K562 (cell line): Measurements from ENCODE around the gene BTAF1. TPM values are rescaled to one million over a fixed set of nuclear protein-coding genes. Genes with fewer than 3 reads are reported as not detected.
"Not testable (repeated sequence)": the region's sequence is repeated elsewhere in the genome, so short reads cannot be mapped to it uniquely, and the experiment has no call there.

Source experiments
- ATAC-seq: fragments of 200-7000 bp; cut with Tn5 transposase; 3 replicates; pipeline ENCODE4 v1.9.1; 2020; ENCODE audit warnings: moderate library complexity
- BruUV-seq: library from RNA; stranded (reverse); fragments of 400-500 nt; replicated peaks from 2 replicates; lab custom pipeline; 2021; lab: Mats Ljungman, UMichigan
- CTCF ChIA-PET: fragments of 300-600 bp; formaldehyde crosslinking; extraction: SDS; loops from one replicate; lab custom pipeline; 2021; ENCODE audit warnings: low intra/inter-chr PET ratio; lab: Yijun Ruan, JAX
- POLR2A ChIA-PET: fragments of 300-600, 350-650 bp; sonication (Branson Sonifier 250); formaldehyde crosslinking; extraction: SDS; loops from one replicate; lab custom pipeline; 2021; ENCODE audit warnings: antibody characterized with exemption, inconsistent platforms; lab: Yijun Ruan, JAX
- DNase-seq, 4 experiments: peaks; one replicate each; pipeline versions ENCODE4 v3.0.0 to v3.0.0-alpha.2; 2011 to 2018; ENCODE audit warnings: low spot score in 3 of 4, mixed read lengths in 3 of 4; ENCODE audit errors: extremely low read depth in 1 of 4
- FAIRE-seq: peaks from 2 replicates; lab custom pipeline; 2011; peaks lifted over from hg19 to GRCh38; lab: Jason Lieb, UNC
- H2AFZ ChIP-seq: 2 replicates; pipeline ENCODE4 v1.6.0; 2011; ENCODE audit warnings: low read depth, low read length, control low read depth, inconsistent platforms
- H3K27ac ChIP-seq: fragments of 200-600 bp; 3 replicates; pipeline ENCODE4 v1.8.0; 2011; ENCODE audit warnings: low read depth, mild to moderate bottlenecking, control low read depth, inconsistent platforms, low read length, moderate library complexity, mixed read lengths; ENCODE audit errors: extremely low read depth
- H3K27me3 ChIP-seq, 2 experiments: fragments of 300-600 bp in 1 of 2; 2 replicates in 1 of 2; 3 replicates in 1 of 2; pipeline versions ENCODE4 v1.6.0 to v1.8.0; 2011; ENCODE audit warnings: inconsistent platforms in 2 of 2, low read length in 2 of 2, mild to moderate bottlenecking in 1 of 2, mixed read lengths in 1 of 2, moderate library complexity in 1 of 2; ENCODE audit not compliant: control insufficient read depth in 2 of 2, insufficient read depth in 2 of 2
- H3K36me3 ChIP-seq: fragments of 300-600 bp; 3 replicates; pipeline ENCODE4 v1.8.0; 2011; ENCODE audit warnings: mild to moderate bottlenecking, low read length, inconsistent platforms; ENCODE audit not compliant: control insufficient read depth, insufficient read depth
- H3K4me1 ChIP-seq, 2 experiments: fragments of 200-600 bp in 1 of 2; replicated peaks in 1 of 2; 2 replicates in 1 of 2; 3 replicates in 1 of 2; pipeline versions ENCODE4 v1.5.1 to v1.8.0; 2011; ENCODE audit warnings: inconsistent platforms in 2 of 2, low read length in 2 of 2, mild to moderate bottlenecking in 1 of 2, mixed read lengths in 1 of 2, moderate library complexity in 1 of 2; ENCODE audit not compliant: control insufficient read depth in 2 of 2, insufficient read depth in 2 of 2
- H3K4me2 ChIP-seq: 2 replicates; pipeline ENCODE4 v1.6.1; 2011; ENCODE audit warnings: low read length, control low read depth, inconsistent platforms, mixed read lengths; ENCODE audit not compliant: insufficient read depth
- H3K4me3 ChIP-seq: fragments of 200-600 bp; sonication (generic), shearing (Covaris generic); 2 replicates; pipeline ENCODE4 v1.5.1; 2016; ENCODE audit warnings: control low read depth, inconsistent platforms
- H3K79me2 ChIP-seq: fragments of 200-600 bp; 3 replicates; pipeline ENCODE4 v1.8.0; 2011; ENCODE audit warnings: low read length, inconsistent platforms; ENCODE audit not compliant: control insufficient read depth, insufficient read depth
- H3K9ac ChIP-seq, 2 experiments: 2 replicates each; pipeline versions ENCODE4 v1.6.0 to v1.6.1; 2011; ENCODE audit warnings: low read depth in 2 of 2, low read length in 2 of 2, control low read depth in 1 of 2, inconsistent platforms in 1 of 2, mild to moderate bottlenecking in 1 of 2, mixed read lengths in 1 of 2; ENCODE audit not compliant: insufficient read depth in 1 of 2
- H3K9me1 ChIP-seq: one replicate; pipeline ENCODE4 v1.6.0; 2011; ENCODE audit warnings: inconsistent platforms, mild to moderate bottlenecking, low read length, moderate library complexity; ENCODE audit not compliant: control insufficient read depth, insufficient read depth
- H3K9me3 ChIP-seq: replicated peaks from 2 replicates; pipeline ENCODE4 v1.5.1; 2011; ENCODE audit warnings: low read depth, low read length, inconsistent platforms; ENCODE audit not compliant: control insufficient read depth, insufficient read depth
- H4K20me1 ChIP-seq: replicated peaks from 2 replicates; pipeline ENCODE4 v1.6.1; 2011; ENCODE audit warnings: low read length, inconsistent platforms, mixed read lengths; ENCODE audit not compliant: control insufficient read depth, insufficient read depth
- ARID1B ChIP-seq: fragments of 450-650 bp; IDR thresholded peaks from 2 replicates; pipeline ENCODE4 v1.6.1; 2016; ENCODE audit warnings: antibody characterized with exemption, mild to moderate bottlenecking, inconsistent platforms
- CBFA2T2 ChIP-seq: fragments of 450-650 bp; conservative IDR thresholded peaks from 2 replicates; pipeline ENCODE4 v1.6.1; 2017; ENCODE audit warnings: mild to moderate bottlenecking
- CBFA2T3 ChIP-seq: fragments of 450-650 bp; IDR thresholded peaks from 2 replicates; pipeline ENCODE4 v1.6.1; 2017
- CEBPB ChIP-seq: fragments of 450-650 bp; IDR thresholded peaks from 2 replicates; pipeline ENCODE4 v1.6.1; 2016; ENCODE audit warnings: missing genetic modification characterization, missing compliant biosample characterization
- LEF1 ChIP-seq: fragments of 450-650 bp; IDR thresholded peaks from 2 replicates; pipeline ENCODE4 v1.6.1; 2016; ENCODE audit warnings: mild to moderate bottlenecking
- NCOR1 ChIP-seq: fragments of 450-650 bp; IDR thresholded peaks from 2 replicates; pipeline ENCODE4 v1.6.1; 2016; ENCODE audit warnings: mild to moderate bottlenecking, moderate library complexity
- TAL1 ChIP-seq: fragments of 450-650 bp; IDR thresholded peaks from 2 replicates; pipeline ENCODE4 v1.6.1; 2016; ENCODE audit warnings: mild to moderate bottlenecking
- TCF3 ChIP-seq: sonication (generic); formaldehyde crosslinking; IDR thresholded peaks from 2 replicates; pipeline ENCODE4 v1.4.0; 2020; ENCODE audit warnings: mild to moderate bottlenecking, missing genetic modification reagents
- TCF7 ChIP-seq: sonication (generic); IDR thresholded peaks from 2 replicates; pipeline ENCODE4 v1.6.1; 2016; ENCODE audit warnings: antibody characterized with exemption, borderline replicate concordance
- TEAD4 ChIP-seq, 2 experiments: sonication (generic) in 1 of 2; formaldehyde crosslinking in 1 of 2; IDR thresholded peaks; 2 replicates each; pipeline versions ENCODE4 v1.6.1 to v1.8.0; 2012 to 2022; ENCODE audit warnings: borderline replicate concordance in 1 of 2, inconsistent platforms in 1 of 2, low read length in 1 of 2, mild to moderate bottlenecking in 1 of 2, missing genetic modification reagents in 1 of 2
- WGBS: fragments of 100-300 bp; shearing (Covaris generic); methylation state at CpG from one replicate; pipeline ENCODE4 v1.1.6; 2016; ENCODE audit warnings: low coverage, mixed read lengths; ENCODE audit not compliant: insufficient coverage; ENCODE audit errors: missing lambda C conversion rate; 5-methylcytosine and 5-hydroxymethylcytosine counted together
- in situ Hi-C: fragments of 300-500 bp; cut with MboI; formaldehyde crosslinking; loops from 4 replicates; pipeline ENCODE4 v1.15.0; 2018; ENCODE audit warnings: inconsistent platforms, mixed read lengths
- intact Hi-C: fragments of 100-400 bp; cut with micrococcal nuclease; formaldehyde crosslinking; loops from 2 replicates; pipeline ENCODE4 v1.14.2; 2022
- polyA plus RNA-seq, 8 experiments: library from polyadenylated mRNA; depleted of rRNA in 4 of 8; stranded (reverse) in 5 of 8; unstranded in 3 of 8; fragments of >200 nt; fragmentation: Nextera tagmentation in 2 of 8; fragmentation: Illumina TruSeq in 1 of 8; extraction: Ambion mirVana in 2 of 8; extraction: Trizol in 1 of 8; gene quantifications; 2 replicates each; pipeline versions ENCODE4 v1.2.1 to v1.2.3, GENCODE V29; 2011 to 2014; ENCODE audit warnings: inconsistent platforms in 1 of 8, missing spikeins in 1 of 8
- total RNA-seq, 7 experiments: library from RNA; depleted of rRNA in 6 of 7; stranded (reverse); fragments of >200 nt in 6 of 7; fragmentation: Illumina TruSeq in 2 of 7; extraction: Trizol in 2 of 7; gene quantifications; 2 replicates each; pipeline versions ENCODE4 v1.2.1 to v1.2.3, GENCODE V29; 2011 to 2021; ENCODE audit warnings: low replicate concordance in 1 of 7

Gene BTAF1
- total and polyA plus RNA-seq, 9 of the 15 experiments (the other 6 are each of a cell fraction or from before 2014, with no cell fraction given), result 6.6 to 70.7 (median 30.5) TPM

GRCh38 chr10:92033070-92033469 lies 109.5 kb downstream of the BTAF1 start:
- H2AFZ ChIP-seq; H3K79me2 ChIP-seq; CTCF ChIA-PET; H3K9me1 ChIP-seq; in situ Hi-C loops; H4K20me1 ChIP-seq; intact Hi-C loops; ATAC-seq; BruUV-seq; H3K9me3 ChIP-seq; H3K27ac ChIP-seq; H3K9ac ChIP-seq; H3K4me1 ChIP-seq; H3K27me3 ChIP-seq; H3K4me2 ChIP-seq; FAIRE-seq; H3K4me3 ChIP-seq; TF ChIP-seq TEAD4 (CRISPR knock-in tag; IDR thresholded peaks at IDR 0.05; ENCODE audit: borderline replicate concordance): not testable (repeated sequence)
- POLR2A ChIA-PET, result interaction anchor here (0.7 to 1.2 kb wide), 3 partner anchors 8 to 216 kb away, joined by 3 read pairs; no protein-coding TSS in a partner anchor
- peak in 1 of 4 experiments; percentile 15 for DNase-seq
- TF ChIP-seq LEF1 (peak; percentile 36; the same call in 1 of the 2 replicates), TEAD4 (IDR thresholded peaks at IDR 0.05; ENCODE audit: low read length) (peak; percentile 39; the same call in 1 of the 2 replicates), CEBPB (tag) (0 out of 2 replicates have a peak, but pooled peaks have one; percentile 7), TCF3 (CRISPR knock-in tag) (peak; percentile 57), TAL1 (peak; percentile 32; the same call in 1 of the 2 replicates), ARID1B (peak; percentile 41), NCOR1 (peak; percentile 26; the same call in 1 of the 2 replicates), CBFA2T3 (peak; percentile 68), TCF7 (peak; percentile 76; the same call in 1 of the 2 replicates), CBFA2T2 (peak; percentile 57)
- 27% methylated on average over 3 of the region's 3 CpGs for WGBS
- H3K36me3 ChIP-seq, result peaks cover 45% of the 10 kb centered on the region; the same call in 2 of the 3 replicates
